Esophagus squamous epithelium (tissue), 5 donors: ENCODE results near the gene WDR3. TPM values are rescaled to one million over a fixed set of nuclear protein-coding genes. Genes with fewer than 3 reads are reported as not detected.

Experiments
- DNase-seq: peaks from one replicate; lab custom pipeline; 2025; lab: John Stamatoyannopoulos, UW
- H3K27ac ChIP-seq, 4 donors: fragments of 200-600 bp; sonication (generic); one replicate each; pipeline ENCODE4 v1.5.1; 2016 to 2019; ENCODE audit warnings: mild to moderate bottlenecking in 1 of 4
- H3K27me3 ChIP-seq, 4 donors: fragments of 200-600 bp; sonication (generic); 1 replicate in 3 of 4; 2 replicates in 1 of 4; pipeline versions ENCODE4 v1.5.1 to v1.6.0; 2017 to 2021; ENCODE audit warnings: antibody characterized with exemption in 1 of 4
- H3K36me3 ChIP-seq, 3 donors: fragments of 200-600 bp; sonication (generic); one replicate each; pipeline ENCODE4 v1.5.1; 2016 to 2019
- H3K4me1 ChIP-seq, 3 donors: fragments of 200-600 bp; sonication (generic); one replicate each; pipeline ENCODE4 v1.5.1; 2017 to 2019
- H3K4me3 ChIP-seq, 4 donors: fragments of 200-600 bp; sonication (generic); 1 replicate in 3 of 4; 2 replicates in 1 of 4; pipeline ENCODE4 v1.5.1; 2016 to 2019; ENCODE audit warnings: mild to moderate bottlenecking in 2 of 4, moderate library complexity in 1 of 4
- H3K9me3 ChIP-seq, 3 donors: fragments of 200-600 bp; sonication (generic); one replicate each; pipeline ENCODE4 v1.5.1; 2016 to 2019
- CTCF ChIP-seq, 6 experiments: fragments of 450-650 bp in 4 of 6; fragments of 200-600 bp in 2 of 6; sonication (generic) in 2 of 6; IDR thresholded peaks; one replicate each; pipeline ENCODE4 v1.5.1; 2016 to 2019; ENCODE audit warnings: antibody characterized with exemption in 6 of 6, mild to moderate bottlenecking in 4 of 6, moderate library complexity in 4 of 6
- POLR2A ChIP-seq, 4 donors: fragments of 450-650 bp; IDR thresholded peaks; one replicate each; pipeline ENCODE4 v1.6.1; 2017; ENCODE audit warnings: antibody characterized with exemption in 4 of 4, mild to moderate bottlenecking in 4 of 4, moderate library complexity in 3 of 4
- WGBS, 2 donors: methylation state at CpG; one replicate each; pipeline ENCODE4 v1.1.5; 2018; 5-methylcytosine and 5-hydroxymethylcytosine counted together
- intact Hi-C: fragments of 100-400 bp; cut with DNase I; formaldehyde crosslinking; loops from one replicate; pipeline ENCODE4 v1.15.0; 2022
- total RNA-seq, 4 donors: library from RNA; depleted of rRNA; stranded (reverse); fragments of >200 nt; gene quantifications; one replicate each; pipeline ENCODE4 v1.1.0, GENCODE V29; 2016
- donor health status: DM: yes; HTN: yes; CAD: no.

Gene WDR3
- total RNA-seq, 4 donors from 2014 or later = 5.9 to 29.0 (median 21.1) TPM

DNA sequence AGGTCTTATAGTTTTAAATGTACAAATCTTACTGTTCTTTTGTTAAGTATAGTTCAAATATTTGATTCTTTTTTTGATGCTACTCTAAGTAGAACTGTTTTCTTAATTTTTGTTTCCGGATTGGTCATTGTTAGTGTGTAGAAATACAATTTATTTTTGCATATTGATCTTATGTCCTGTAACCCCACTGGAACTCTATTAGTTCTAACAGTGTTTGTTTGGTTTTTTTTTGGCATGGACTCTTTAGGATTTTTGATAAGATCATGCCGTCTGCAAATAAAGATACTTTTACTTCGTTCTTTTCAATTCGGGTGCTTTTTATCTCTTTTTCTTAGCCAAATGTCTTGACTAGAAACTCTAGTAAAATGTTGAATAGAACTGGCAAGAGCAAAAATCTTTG lies 26.6 kb upstream of the WDR3 start:
- Histone ChIP-seq H3K27me3 (no peaks in the 10 kb centered on the region), H3K4me3 (no peak overlapping the region), H3K27ac (no peak overlapping the region), H3K4me1 (no peaks in the 10 kb centered on the region), H3K36me3 (peaks cover 0 to 100% (median 4%) of the 10 kb centered on the region in 3 donors), H3K9me3 (no peaks in the 10 kb centered on the region)
- 92 to 96% methylated on average over 4 of the region's 4 CpGs for WGBS, 2 donors
- TF ChIP-seq CTCF (IDR thresholded peaks at IDR 0.05) = no peak
- TF ChIP-seq POLR2A (IDR thresholded peaks at IDR 0.05) = no peak
- intact Hi-C loops = no loop called here
- DNase-seq = no peak

- Histone ChIP-seq H3K27me3 (no peaks in the 10 kb centered on the region), H3K36me3 (peaks cover 0 to 99% (median 4%) of the 10 kb centered on the region in 3 donors), H3K4me1 (no peaks in the 10 kb centered on the region), H3K9me3 (no peaks in the 10 kb centered on the region), H3K27ac (no peak overlapping the region), H3K4me3 (no peak overlapping the region)
- TF ChIP-seq CTCF (IDR thresholded peaks at IDR 0.05) (no peak), POLR2A (IDR thresholded peaks at IDR 0.05) (no peak)
- 92 to 98% methylated on average over 3 of the region's 3 CpGs for WGBS, 2 donors
- intact Hi-C loops = no loop called here
- no peak for DNase-seq
Measured at GRCh38 chr1:117904485-117904884, 25.1 kb upstream of the WDR3 start.

DNA sequence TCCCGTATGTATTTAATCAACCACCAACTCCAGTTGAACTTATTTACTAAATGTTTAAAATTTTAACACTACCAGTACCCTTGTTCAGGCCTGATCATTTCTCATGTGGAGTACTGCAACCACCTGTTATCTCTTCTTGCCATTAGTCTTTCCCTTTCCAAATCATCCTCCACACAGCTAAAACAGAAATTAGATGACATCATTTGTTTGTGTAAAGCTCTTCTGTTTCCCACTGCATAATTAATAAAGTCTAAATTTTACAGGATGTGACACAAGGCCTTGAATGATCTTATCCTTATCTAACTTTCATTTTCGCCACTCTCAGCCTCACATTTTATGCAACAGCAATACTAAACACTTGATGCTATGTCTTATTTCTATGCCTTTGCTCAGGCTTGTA lies 24.5 kb upstream of the WDR3 start:
- no peak for DNase-seq
- intact Hi-C loops = no loop called here
- no peak for TF ChIP-seq CTCF (IDR thresholded peaks at IDR 0.05)
- WGBS, 2 donors = 93% methylated on average over 2 of the region's 2 CpGs
- Histone ChIP-seq H3K4me3 (no peak overlapping the region), H3K27ac (no peak overlapping the region), H3K4me1 (no peaks in the 10 kb centered on the region), H3K27me3 (no peaks in the 10 kb centered on the region), H3K36me3 (peaks cover 0 to 99% (median 7%) of the 10 kb centered on the region in 3 donors), H3K9me3 (no peaks in the 10 kb centered on the region)

- Histone ChIP-seq H3K4me3 (no peak overlapping the region), H3K27ac (no peak overlapping the region), H3K36me3 (peaks cover 3 to 98% (median 5%) of the 10 kb centered on the region in 3 donors), H3K4me1 (no peaks in the 10 kb centered on the region), H3K27me3 (no peaks in the 10 kb centered on the region), H3K9me3 (no peaks in the 10 kb centered on the region)
- TF ChIP-seq CTCF (IDR thresholded peaks at IDR 0.05) (no peak), POLR2A (IDR thresholded peaks at IDR 0.05) (no peak)
- intact Hi-C loops = no loop called here
- no peak for DNase-seq
Measured at GRCh38 chr1:117911051-117911450, 18.5 kb upstream of the WDR3 start.

- TF ChIP-seq CTCF (IDR thresholded peaks at IDR 0.05) (no peak), POLR2A (IDR thresholded peaks at IDR 0.05) (no peak)
- Histone ChIP-seq H3K4me1 (no peaks in the 10 kb centered on the region), H3K27ac (no peak overlapping the region), H3K9me3 (no peaks in the 10 kb centered on the region), H3K27me3 (no peaks in the 10 kb centered on the region), H3K36me3 (peaks cover 0 to 65% (median 4%) of the 10 kb centered on the region in 3 donors), H3K4me3 (no peak overlapping the region)
- intact Hi-C loops = no loop called here
- no peak for DNase-seq
Measured at GRCh38 chr1:117919376-117919775, 10.2 kb upstream of the WDR3 start.
